T-cell (primary cell): Measurements from ENCODE around the gene SRPK3. TPM values are rescaled to one million over a fixed set of nuclear protein-coding genes. Genes with fewer than 3 reads are reported as not detected.

Experiments
- ATAC-seq, 4 experiments: fragments of 200-7000 bp in 3 of 4; fragments of 150-1000 bp in 1 of 4; cut with Tn5 transposase; replicated peaks in 1 of 4; 1 replicate in 3 of 4; 2 replicates in 1 of 4; pipeline ENCODE4 v1.10.0; 2021; ENCODE audit warnings: moderate library complexity in 3 of 4, mild to moderate bottlenecking in 2 of 4, moderate number of reproducible peaks in 1 of 4
- CTCF ChIA-PET, 2 donors: fragments of 300-600 bp; sonication (Branson Sonifier 250); formaldehyde crosslinking; loops; one replicate each; lab custom pipeline; 2022; ENCODE audit warnings: antibody characterized with exemption in 2 of 2; lab: Charles Lee
- POLR2A ChIA-PET, 2 donors: fragments of 300-600 bp; sonication (Branson Sonifier 250); formaldehyde crosslinking; loops; one replicate each; lab custom pipeline; 2022; ENCODE audit warnings: antibody characterized with exemption in 2 of 2; lab: Charles Lee
- DNase-seq, 35 experiments: peaks; one replicate each; pipeline versions ENCODE4 v3.0.0 to v3.0.0-alpha.2; 2013 to 2023
- H3K27ac ChIP-seq: one replicate; pipeline ENCODE4 v1.5.1; 2013; ENCODE audit warnings: low read length
- H3K27me3 ChIP-seq, 2 experiments: replicated peaks in 1 of 2; 1 replicate in 1 of 2; 2 replicates in 1 of 2; pipeline versions ENCODE4 v1.6.1 to v1.7.0; 2013; ENCODE audit warnings: low read length in 1 of 2, mixed read lengths in 1 of 2; ENCODE audit not compliant: control insufficient read depth in 2 of 2, insufficient read depth in 2 of 2; ENCODE audit errors: extremely low read depth in 1 of 2
- H3K36me3 ChIP-seq, 2 donors: 1 replicate in 1 of 2; 2 replicates in 1 of 2; pipeline versions ENCODE4 v1.6.1 to v1.7.0; 2013; ENCODE audit warnings: low read length in 1 of 2; ENCODE audit not compliant: control insufficient read depth in 2 of 2, insufficient read depth in 1 of 2; ENCODE audit errors: extremely low read depth in 1 of 2
- H3K4me1 ChIP-seq, 2 experiments: 1 replicate in 1 of 2; 2 replicates in 1 of 2; pipeline versions ENCODE4 v1.6.1 to v1.7.0; 2013; ENCODE audit warnings: low read length in 2 of 2, mixed read lengths in 1 of 2; ENCODE audit not compliant: insufficient read depth in 2 of 2, control insufficient read depth in 1 of 2; ENCODE audit errors: extremely low read depth in 1 of 2
- H3K4me3 ChIP-seq, 2 donors: 1 replicate in 1 of 2; 2 replicates in 1 of 2; pipeline versions ENCODE4 v1.5.1 to v1.7.0; 2013; ENCODE audit warnings: mild to moderate bottlenecking in 2 of 2, low read length in 1 of 2, moderate library complexity in 1 of 2; ENCODE audit not compliant: control insufficient read depth in 1 of 2; ENCODE audit errors: extremely low read depth in 1 of 2
- H3K9me3 ChIP-seq: 2 replicates; pipeline ENCODE4 v1.7.0; 2013
- H3K27ac Mint-ChIP-seq, 2 donors: one replicate each; pipeline ENCODE4 v1.8.0; 2020 to 2021; ENCODE audit warnings: mild to moderate bottlenecking in 2 of 2, mixed read lengths in 2 of 2
- H3K27me3 Mint-ChIP-seq, 2 donors: one replicate each; pipeline ENCODE4 v1.8.0; 2021 to 2022; ENCODE audit warnings: mixed read lengths in 2 of 2
- H3K36me3 Mint-ChIP-seq: one replicate; pipeline ENCODE4 v1.8.0; 2021; ENCODE audit warnings: mixed read lengths
- H3K4me1 Mint-ChIP-seq, 3 donors: one replicate each; pipeline ENCODE4 v1.8.0; 2020 to 2022; ENCODE audit warnings: mixed read lengths in 3 of 3, mild to moderate bottlenecking in 1 of 3
- H3K4me3 Mint-ChIP-seq, 3 donors: one replicate each; pipeline ENCODE4 v1.8.0; 2020 to 2022; ENCODE audit warnings: mild to moderate bottlenecking in 3 of 3, mixed read lengths in 3 of 3, moderate library complexity in 3 of 3
- H3K9me3 Mint-ChIP-seq, 3 donors: one replicate each; pipeline ENCODE4 v1.8.0; 2020 to 2022; ENCODE audit warnings: mixed read lengths in 3 of 3
- WGBS: methylation state at CpG from one replicate; pipeline ENCODE4 v1.1.5; 2013; ENCODE audit warnings: missing lambda C conversion rate; ENCODE audit not compliant: insufficient coverage; 5-methylcytosine and 5-hydroxymethylcytosine counted together
- total RNA-seq, 35 experiments: library from RNA in 6 of 35; stranded (reverse) in 6 of 35; fragments of 120-200 nt in 1 of 35; gene quantifications; one replicate each; pipeline versions ENCODE4 v1.2.1 to v1.2.4 and lab custom pipeline; 2013 to 2026

Gene SRPK3
- total RNA-seq, 5 donors from 2014 or later (not counting 1 experiment from before 2014, with no cell fraction given), result not detected

DNA sequence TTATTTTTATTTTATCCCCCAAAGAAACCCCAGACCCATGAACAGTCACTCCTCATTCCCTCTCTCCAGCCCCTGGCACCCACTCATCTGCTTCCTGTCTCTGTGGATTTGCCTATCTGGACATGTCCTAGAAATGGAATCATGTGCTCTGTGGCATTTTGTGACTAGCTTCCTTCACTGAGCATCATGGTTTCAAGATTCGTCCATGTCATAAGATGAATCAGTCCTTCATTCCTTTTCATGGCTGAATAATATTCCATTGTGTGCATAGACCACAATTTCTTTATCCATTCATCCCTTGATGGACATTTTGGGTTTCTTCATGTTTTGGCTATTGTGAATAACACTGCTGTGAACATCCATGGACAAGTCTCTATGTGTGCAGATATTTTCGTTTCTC, 46.0 kb upstream of the SRPK3 start:
- no CpG with 5 or more reads among the region's 2 CpGs for WGBS
- ChIA-PET CTCF (no interaction called here), POLR2A (no interaction called here)
- DNase-seq (no peak), ATAC-seq (no peak)
- no peak overlapping the region for H3K27ac Mint-ChIP-seq
- peaks cover 0 to 3% of the 10 kb centered on the region in 2 donors for H3K27me3 Mint-ChIP-seq
- H3K36me3 ChIP-seq, result peaks cover 2 to 6% of the 10 kb centered on the region in 2 donors
- H3K9me3 ChIP-seq, result no peaks in the 10 kb centered on the region
- H3K27ac ChIP-seq, result no peak overlapping the region
- no peaks in the 10 kb centered on the region for H3K27me3 ChIP-seq
- peaks cover 5 to 6% (median 5%) of the 10 kb centered on the region in 3 donors for H3K9me3 Mint-ChIP-seq
- no peak overlapping the region for H3K4me3 ChIP-seq
- H3K4me1 ChIP-seq, result peaks cover 2 to 17% of the 10 kb centered on the region in 2 experiments
- H3K36me3 Mint-ChIP-seq, result peaks cover 25% of the 10 kb centered on the region
- no peak overlapping the region for H3K4me3 Mint-ChIP-seq
- peaks cover 13 to 31% (median 18%) of the 10 kb centered on the region in 3 donors for H3K4me1 Mint-ChIP-seq

DNA sequence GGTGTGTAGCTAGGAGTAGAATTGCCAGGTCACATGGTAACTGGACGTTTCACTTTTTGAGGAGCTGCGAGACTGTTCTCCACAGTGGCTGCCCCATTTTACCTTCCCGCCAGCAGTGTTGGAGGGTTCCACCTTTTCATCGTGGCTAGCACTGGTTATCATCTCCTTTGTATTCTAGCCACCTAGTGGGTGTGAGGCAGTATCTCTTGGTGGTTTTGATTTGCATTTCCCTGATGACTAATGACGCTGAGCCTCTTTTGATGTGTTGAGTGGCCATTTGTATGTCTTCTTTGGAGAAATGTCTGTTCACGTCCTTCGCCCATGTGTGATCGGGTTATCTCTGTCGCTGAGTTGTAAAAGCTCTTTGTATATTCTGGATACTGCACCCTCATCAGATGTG, 45.6 kb upstream of the SRPK3 start:
- ChIA-PET CTCF (no interaction called here), POLR2A (no interaction called here)
- WGBS, result 20% methylated on average over 3 of the region's 9 CpGs
- Histone ChIP-seq H3K36me3 (peaks cover 2 to 6% of the 10 kb centered on the region in 2 donors), H3K27me3 (no peaks in the 10 kb centered on the region), H3K27ac (no peak overlapping the region), H3K9me3 (no peaks in the 10 kb centered on the region), H3K4me1 (peaks cover 2 to 21% of the 10 kb centered on the region in 2 experiments), H3K4me3 (no peak overlapping the region)
- peak in 1 of 35 experiments; percentile 50 for DNase-seq
- ATAC-seq, result peak in 2 of 4 experiments; percentile 42 to 58
- Mint-ChIP-seq H3K4me3 (no peak overlapping the region), H3K9me3 (peaks cover 5 to 6% (median 5%) of the 10 kb centered on the region in 3 donors), H3K27me3 (peaks cover 0 to 3% of the 10 kb centered on the region in 2 donors), H3K4me1 (peaks cover 17 to 35% (median 22%) of the 10 kb centered on the region in 3 donors), H3K27ac (no peak overlapping the region), H3K36me3 (peaks cover 25% of the 10 kb centered on the region)

DNA sequence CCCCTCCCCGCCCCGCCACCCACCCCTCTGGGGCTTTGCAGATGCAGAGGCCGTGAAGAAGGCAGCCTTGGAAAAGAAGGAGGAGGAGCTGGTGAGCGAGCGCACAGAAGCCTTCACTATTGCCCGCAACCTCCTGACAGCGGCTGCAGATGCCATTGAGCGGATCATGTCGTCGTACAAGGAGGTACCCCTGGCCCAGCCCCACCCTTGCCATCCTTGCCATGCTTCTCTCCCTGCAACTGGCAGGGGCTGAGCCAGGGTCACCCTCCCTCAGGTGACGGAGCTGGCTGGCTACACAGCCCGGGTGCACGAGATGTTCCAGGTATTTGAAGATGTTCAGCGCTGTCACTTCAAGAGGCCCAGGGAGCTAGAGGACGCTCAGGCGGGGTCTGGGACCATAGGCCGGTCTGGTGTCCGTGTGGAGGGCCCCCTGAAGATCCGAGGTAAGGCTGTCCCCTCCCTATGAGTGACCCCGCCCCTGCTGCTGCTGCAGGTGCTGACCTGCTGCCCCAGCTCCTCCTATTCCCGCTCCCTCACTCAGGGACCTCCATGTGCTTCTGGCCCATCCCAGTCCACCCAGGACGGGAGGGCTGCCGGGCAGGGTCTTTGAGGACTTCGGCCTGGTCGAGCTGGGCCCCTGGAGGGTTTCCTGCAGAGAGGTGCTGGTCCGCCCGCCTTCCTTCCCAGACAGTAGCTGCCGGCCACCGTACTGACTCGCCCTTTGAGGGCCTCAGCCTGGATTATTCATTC, 44.6 kb upstream of the SRPK3 start:
- H3K9me3 ChIP-seq, result no peaks in the 10 kb centered on the region
- DNase-seq, result no peak
- no peak overlapping the region for H3K4me3 ChIP-seq
- CTCF ChIA-PET, result no interaction called here
- peaks cover 0 to 3% of the 10 kb centered on the region in 2 donors for H3K27me3 Mint-ChIP-seq
- no peak overlapping the region for H3K27ac Mint-ChIP-seq
- POLR2A ChIA-PET, result no interaction called here
- no peak overlapping the region for H3K27ac ChIP-seq
- peaks cover 2 to 6% of the 10 kb centered on the region in 2 donors for H3K36me3 ChIP-seq
- peaks cover 2 to 31% of the 10 kb centered on the region in 2 experiments for H3K4me1 ChIP-seq
- no peaks in the 10 kb centered on the region for H3K27me3 ChIP-seq
- peaks cover 21 to 38% (median 26%) of the 10 kb centered on the region in 3 donors for H3K4me1 Mint-ChIP-seq
- peaks cover 21% of the 10 kb centered on the region for H3K36me3 Mint-ChIP-seq
- H3K4me3 Mint-ChIP-seq, result no peak overlapping the region
- whole genome bisulfite sequencing, result 97% methylated on average over 14 of the region's 30 CpGs
- peaks cover 5 to 6% (median 5%) of the 10 kb centered on the region in 3 donors for H3K9me3 Mint-ChIP-seq
- ATAC-seq, result no peak

DNA sequence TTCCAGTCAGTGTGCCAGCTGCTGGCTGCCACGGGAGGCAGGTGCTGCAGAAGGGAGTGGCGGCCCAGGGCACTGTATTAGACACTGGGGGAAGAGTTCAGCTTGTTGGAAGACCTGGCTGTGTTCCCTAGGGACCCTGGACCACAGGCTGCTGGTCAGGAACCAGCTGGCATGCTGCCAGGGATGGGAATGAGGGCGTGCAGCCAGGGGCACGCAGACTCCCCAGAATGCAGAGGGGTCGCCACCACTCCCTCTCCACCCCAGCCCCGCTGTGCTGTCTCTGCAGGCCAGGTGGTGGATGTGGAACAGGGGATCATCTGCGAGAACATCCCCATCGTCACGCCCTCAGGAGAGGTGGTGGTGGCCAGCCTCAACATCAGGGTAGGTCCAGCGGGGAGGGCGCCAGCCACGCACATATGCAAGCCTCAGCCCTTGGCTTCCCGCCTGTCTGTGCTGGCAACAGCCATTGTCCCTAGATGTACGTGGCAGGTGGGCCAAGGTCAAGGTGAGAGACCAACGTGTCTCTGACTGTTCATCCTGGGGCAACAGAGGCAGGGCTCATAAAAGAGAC, 43.9 kb upstream of the SRPK3 start:
- Histone ChIP-seq H3K9me3 (no peaks in the 10 kb centered on the region), H3K4me3 (no peak overlapping the region), H3K36me3 (peaks cover 2 to 6% of the 10 kb centered on the region in 2 donors), H3K4me1 (peaks cover 2 to 34% of the 10 kb centered on the region in 2 experiments), H3K27ac (no peak overlapping the region), H3K27me3 (no peaks in the 10 kb centered on the region)
- ATAC-seq (no peak), DNase-seq (no peak)
- Mint-ChIP-seq H3K4me3 (no peak overlapping the region), H3K27ac (no peak overlapping the region), H3K27me3 (no peaks in the 10 kb centered on the region), H3K9me3 (peaks cover 0 to under 1% (median under 1%) of the 10 kb centered on the region in 3 donors), H3K36me3 (peaks cover 14% of the 10 kb centered on the region), H3K4me1 (peaks cover 18 to 33% (median 22%) of the 10 kb centered on the region in 3 donors)
- CTCF ChIA-PET, result no interaction called here
- POLR2A ChIA-PET, result no interaction called here
- 97% methylated on average over 5 of the region's 15 CpGs for WGBS

DNA sequence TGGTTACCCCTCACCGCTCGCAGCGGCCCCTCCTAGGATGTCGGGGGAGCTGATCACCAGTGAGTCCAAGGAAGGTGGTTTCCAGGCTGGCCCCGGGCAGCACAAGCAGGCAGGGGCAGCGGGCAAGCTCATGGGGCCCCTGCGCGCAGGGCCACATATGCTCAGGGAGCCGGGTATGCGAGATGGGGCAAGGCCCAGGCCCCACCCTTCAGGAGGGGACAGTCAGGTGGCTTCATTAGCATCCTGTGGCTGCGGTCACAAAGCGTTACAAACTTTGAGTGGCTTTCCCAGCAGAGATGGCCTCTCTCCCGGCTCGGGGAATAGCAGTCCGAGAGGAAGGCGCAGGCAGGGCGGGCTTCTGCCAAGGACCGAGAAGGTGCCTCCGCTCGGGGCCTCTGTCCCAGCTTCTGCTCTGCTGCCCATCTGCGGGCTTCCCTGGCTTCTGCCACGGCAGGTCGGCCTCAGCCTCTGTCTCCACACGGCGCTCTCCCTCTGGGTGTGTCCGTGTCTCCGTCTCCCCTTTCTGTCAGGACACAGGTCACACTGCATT, 42.7 kb upstream of the SRPK3 start:
- CTCF ChIA-PET, result no interaction called here
- Mint-ChIP-seq H3K4me1 (peaks cover 18 to 32% (median 22%) of the 10 kb centered on the region in 3 donors), H3K4me3 (no peak overlapping the region), H3K27me3 (no peaks in the 10 kb centered on the region), H3K27ac (no peak overlapping the region), H3K9me3 (no peaks in the 10 kb centered on the region), H3K36me3 (peaks cover 12% of the 10 kb centered on the region)
- ATAC-seq (no peak), DNase-seq (no peak)
- 91% methylated on average over 9 of the region's 27 CpGs for WGBS
- POLR2A ChIA-PET, result no interaction called here
- no peaks in the 10 kb centered on the region for H3K27me3 ChIP-seq
- H3K27ac ChIP-seq, result no peak overlapping the region
- peaks cover 2 to 34% of the 10 kb centered on the region in 2 experiments for H3K4me1 ChIP-seq
- no peaks in the 10 kb centered on the region for H3K9me3 ChIP-seq
- H3K4me3 ChIP-seq, result no peak overlapping the region
- peaks cover 2 to 6% of the 10 kb centered on the region in 2 donors for H3K36me3 ChIP-seq

DNA sequence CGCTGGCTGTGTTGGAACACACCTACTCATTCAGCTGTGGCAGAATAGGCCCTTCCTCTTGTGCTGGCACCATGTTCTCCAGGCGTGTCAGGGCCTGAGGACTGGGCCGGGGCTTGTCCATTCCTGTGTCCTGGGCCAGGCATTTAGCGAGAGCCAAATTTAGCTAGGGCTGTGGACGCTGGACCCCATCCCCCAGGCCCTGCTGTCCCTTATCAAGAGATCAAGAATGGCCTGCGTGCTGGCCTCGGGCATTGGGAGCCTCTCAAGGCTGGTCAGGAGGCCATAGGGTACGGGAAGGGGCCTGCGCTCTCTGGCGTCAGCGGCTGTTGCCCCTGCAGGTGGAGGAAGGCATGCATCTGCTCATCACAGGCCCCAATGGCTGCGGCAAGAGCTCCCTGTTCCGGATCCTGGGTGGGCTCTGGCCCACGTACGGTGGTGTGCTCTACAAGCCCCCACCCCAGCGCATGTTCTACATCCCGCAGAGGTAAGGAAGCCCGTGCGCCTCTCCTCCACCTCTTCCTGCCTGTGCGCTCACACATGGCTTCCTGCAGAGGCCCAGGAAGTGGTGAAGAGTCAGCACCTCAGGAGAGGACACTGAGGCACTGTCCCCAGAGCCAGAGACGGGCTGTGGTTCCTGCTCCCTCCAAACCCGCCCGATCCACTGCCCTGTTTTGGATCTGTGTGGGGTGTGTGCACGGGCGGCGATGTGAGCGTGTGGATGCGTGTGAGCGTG, 40.9 kb upstream of the SRPK3 start:
- peak overlapping the region; percentile 9 to 74 (median 14) for H3K4me3 Mint-ChIP-seq
- ATAC-seq (peak; percentile 89 to 94 (median 91)), DNase-seq (peak in 13 of 35 experiments; percentile 4 to 48 (median 20))
- Histone ChIP-seq H3K4me3 (peak overlapping the region; percentile 12 to 19), H3K9me3 (no peaks in the 10 kb centered on the region), H3K27me3 (peaks cover 0 to 10% of the 10 kb centered on the region in 2 experiments), H3K4me1 (peaks cover 2 to 44% of the 10 kb centered on the region in 2 experiments), H3K36me3 (peaks cover 2 to 6% of the 10 kb centered on the region in 2 donors), H3K27ac (peak overlapping the region; percentile 23)
- H3K27ac Mint-ChIP-seq, result peak overlapping the region; percentile 80 to 90
- H3K4me1 Mint-ChIP-seq, result peaks cover 18 to 34% (median 26%) of the 10 kb centered on the region in 3 donors
- peaks cover 10% of the 10 kb centered on the region for H3K36me3 Mint-ChIP-seq
- no peaks in the 10 kb centered on the region for H3K9me3 Mint-ChIP-seq
- CTCF ChIA-PET, result no interaction called here
- POLR2A ChIA-PET, result no interaction called here
- WGBS, result 27% methylated on average over 5 of the region's 29 CpGs
- H3K27me3 Mint-ChIP-seq, result peaks cover 1 to 4% of the 10 kb centered on the region in 2 donors
